DOHH2 (cell line): Measurements from ENCODE around the gene KRT38.
A peak's percentile ranks its signal among the peaks of the same experiment; 100 is the strongest.

Experiments used
- H3F3A ChIP-seq: fragments of 200-600 bp; sonication (generic), shearing (Covaris generic); 2 replicates; pipeline ENCODE4 v1.6.0; 2016; ENCODE audit warnings: antibody characterized with exemption, mild to moderate bottlenecking; ENCODE audit not compliant: control insufficient read depth, insufficient read depth
- H3K27ac ChIP-seq: fragments of 200-600 bp; sonication (generic); 2 replicates; pipeline ENCODE4 v1.5.1; 2014; ENCODE audit warnings: low read depth, mild to moderate bottlenecking, low read length, moderate library complexity
- H3K27me3 ChIP-seq: fragments of 200-600 bp; sonication (generic); 2 replicates; pipeline ENCODE4 v1.6.1; 2014; ENCODE audit warnings: mild to moderate bottlenecking, low read length, mixed read lengths; ENCODE audit not compliant: control insufficient read depth
- H3K36me3 ChIP-seq: fragments of 200-600 bp; sonication (generic); 2 replicates; pipeline ENCODE4 v1.6.1; 2014; ENCODE audit warnings: mild to moderate bottlenecking, low read length, moderate library complexity, mixed read lengths; ENCODE audit not compliant: control insufficient read depth
- H3K4me1 ChIP-seq: fragments of 200-600 bp; sonication (generic); 2 replicates; pipeline ENCODE4 v1.6.1; 2014; ENCODE audit warnings: mild to moderate bottlenecking, low read length, mixed read lengths; ENCODE audit not compliant: control insufficient read depth
- H3K4me2 ChIP-seq: fragments of 200-600 bp; sonication (generic); 2 replicates; pipeline ENCODE4 v1.6.0; 2014; ENCODE audit warnings: mild to moderate bottlenecking, low read length, moderate library complexity
- H3K4me3 ChIP-seq: fragments of 200-600 bp; sonication (generic); 2 replicates; pipeline ENCODE4 v1.5.1; 2014; ENCODE audit warnings: mild to moderate bottlenecking, low read length, mixed read lengths
- H3K79me2 ChIP-seq: fragments of 200-600 bp; sonication (generic); 2 replicates; pipeline ENCODE4 v1.6.1; 2014; ENCODE audit warnings: mild to moderate bottlenecking, low read length, mixed read lengths; ENCODE audit not compliant: control insufficient read depth
- H3K9me2 ChIP-seq: fragments of 200-600 bp; sonication (generic); replicated peaks from 2 replicates; pipeline ENCODE4 v1.6.1; 2014; ENCODE audit warnings: mild to moderate bottlenecking, low read length, mixed read lengths; ENCODE audit not compliant: control insufficient read depth
- H3K9me3 ChIP-seq: fragments of 200-600 bp; sonication (generic); 2 replicates; pipeline ENCODE4 v1.6.1; 2014; ENCODE audit warnings: antibody characterized with exemption, low read length, mixed read lengths; ENCODE audit not compliant: control insufficient read depth, insufficient read depth
- H4K20me1 ChIP-seq: fragments of 200-600 bp; sonication (generic); 2 replicates; pipeline ENCODE4 v1.6.0; 2014; ENCODE audit warnings: low read depth, mild to moderate bottlenecking, antibody characterized with exemption, low read length, moderate library complexity; ENCODE audit not compliant: control insufficient read depth, insufficient read depth
- EZH2phosphoT487 ChIP-seq: fragments of 200-600 bp; sonication (generic); IDR thresholded peaks from 2 replicates; pipeline ENCODE4 v1.6.1; 2017; ENCODE audit warnings: borderline replicate concordance, mild to moderate bottlenecking, antibody characterized with exemption, low read length, moderate library complexity, mixed read lengths
- TF ChIP-seq, protein P1 (sequence below): fragments of 200-600 bp; sonication (generic); IDR thresholded peaks from one replicate; pipeline ENCODE4 v1.5.1; 2014; ENCODE audit warnings: antibody characterized with exemption, mild to moderate bottlenecking, low read depth, low read length; ENCODE audit not compliant: poor library complexity, severe bottlenecking

The KRT38 gene

DNA sequence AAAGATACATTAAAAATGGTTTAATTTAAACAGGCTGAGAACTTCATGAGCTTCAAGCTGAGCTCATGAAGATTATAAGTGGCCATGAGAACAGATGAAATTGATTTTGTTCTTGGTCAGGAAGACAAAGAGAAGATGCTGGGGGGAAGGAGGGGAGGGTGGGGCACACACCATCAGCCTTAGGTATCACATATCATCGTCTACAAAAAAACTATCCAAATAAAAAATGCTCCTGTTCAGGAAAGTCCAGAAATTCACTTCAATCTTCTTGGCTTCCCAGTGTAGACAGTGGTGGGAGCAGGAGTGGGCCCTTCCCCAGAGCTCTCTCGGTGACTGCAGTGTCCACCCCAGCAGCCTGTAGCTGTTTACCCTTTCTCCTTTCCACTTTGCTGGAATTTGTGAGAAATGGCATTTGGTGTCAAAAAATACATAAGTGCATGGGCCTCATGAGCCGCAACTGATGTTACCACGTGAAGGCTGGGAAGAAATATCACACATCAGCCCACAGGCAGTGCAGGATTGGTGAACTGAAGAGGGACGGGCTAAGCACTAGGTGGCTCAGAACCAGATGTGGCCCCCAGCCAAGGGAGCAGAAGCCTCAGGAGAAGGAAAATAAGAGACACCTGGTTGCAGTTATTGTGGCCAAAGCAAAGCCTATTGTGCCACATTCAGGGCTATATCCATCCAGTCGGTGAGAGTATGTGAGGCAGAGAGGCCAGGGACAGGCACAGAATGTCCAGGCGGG, 22.5 kb downstream of the KRT38 start:
- Histone ChIP-seq H3K27me3 (no peaks in the 10 kb centered on the region), H3K27ac (no peak overlapping the region), H3K4me3 (no peak overlapping the region)

DNA sequence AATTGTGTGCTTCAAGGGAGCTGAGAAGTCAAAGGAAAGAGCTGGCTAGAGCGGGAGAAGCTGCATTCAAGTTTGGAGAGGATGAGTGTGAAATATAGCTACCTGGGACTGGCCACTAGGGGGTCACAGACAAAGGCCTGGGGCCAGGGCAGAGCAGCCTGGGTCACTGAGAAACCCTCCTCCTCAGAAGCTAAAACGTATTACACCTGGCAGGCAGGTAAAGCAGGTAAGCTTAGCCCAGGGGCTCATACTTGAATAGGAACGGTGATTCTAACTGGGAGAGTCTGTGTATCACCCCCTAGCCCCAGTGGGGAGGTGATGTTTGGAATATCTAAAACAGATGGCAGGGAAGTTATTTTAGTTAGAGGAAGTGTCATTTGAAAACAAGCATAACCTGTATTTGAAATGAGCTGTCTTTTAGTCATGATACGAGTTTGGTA, 23.2 kb downstream of the KRT38 start:
- Histone ChIP-seq H4K20me1 (no peaks in the 10 kb centered on the region), H3K27me3 (no peaks in the 10 kb centered on the region), H3K4me1 (no peaks in the 10 kb centered on the region), H3K4me3 (no peak overlapping the region), H3K27ac (no peak overlapping the region), H3K9me2 (no peaks in the 10 kb centered on the region), H3K36me3 (no peaks in the 10 kb centered on the region), H3K9me3 (no peaks in the 10 kb centered on the region), H3F3A (no peaks in the 10 kb centered on the region), H3K79me2 (no peaks in the 10 kb centered on the region), H3K4me2 (no peak overlapping the region)
- no peak for TF ChIP-seq EZH2phosphoT487
- TF ChIP-seq, protein P1, sequence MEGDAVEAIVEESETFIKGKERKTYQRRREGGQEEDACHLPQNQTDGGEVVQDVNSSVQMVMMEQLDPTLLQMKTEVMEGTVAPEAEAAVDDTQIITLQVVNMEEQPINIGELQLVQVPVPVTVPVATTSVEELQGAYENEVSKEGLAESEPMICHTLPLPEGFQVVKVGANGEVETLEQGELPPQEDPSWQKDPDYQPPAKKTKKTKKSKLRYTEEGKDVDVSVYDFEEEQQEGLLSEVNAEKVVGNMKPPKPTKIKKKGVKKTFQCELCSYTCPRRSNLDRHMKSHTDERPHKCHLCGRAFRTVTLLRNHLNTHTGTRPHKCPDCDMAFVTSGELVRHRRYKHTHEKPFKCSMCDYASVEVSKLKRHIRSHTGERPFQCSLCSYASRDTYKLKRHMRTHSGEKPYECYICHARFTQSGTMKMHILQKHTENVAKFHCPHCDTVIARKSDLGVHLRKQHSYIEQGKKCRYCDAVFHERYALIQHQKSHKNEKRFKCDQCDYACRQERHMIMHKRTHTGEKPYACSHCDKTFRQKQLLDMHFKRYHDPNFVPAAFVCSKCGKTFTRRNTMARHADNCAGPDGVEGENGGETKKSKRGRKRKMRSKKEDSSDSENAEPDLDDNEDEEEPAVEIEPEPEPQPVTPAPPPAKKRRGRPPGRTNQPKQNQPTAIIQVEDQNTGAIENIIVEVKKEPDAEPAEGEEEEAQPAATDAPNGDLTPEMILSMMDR: peak; percentile 76

More for the DNA sequence above, 22.5 kb downstream of the KRT38 start:
- Histone ChIP-seq H3K36me3 (no peaks in the 10 kb centered on the region), H3K79me2 (no peaks in the 10 kb centered on the region), H4K20me1 (no peaks in the 10 kb centered on the region), H3K4me2 (no peak overlapping the region), H3K9me2 (no peaks in the 10 kb centered on the region), H3K4me1 (no peaks in the 10 kb centered on the region), H3F3A (no peaks in the 10 kb centered on the region), H3K9me3 (no peaks in the 10 kb centered on the region)
- TF ChIP-seq EZH2phosphoT487: no peak
- TF ChIP-seq, protein P1: no peak

DNA sequence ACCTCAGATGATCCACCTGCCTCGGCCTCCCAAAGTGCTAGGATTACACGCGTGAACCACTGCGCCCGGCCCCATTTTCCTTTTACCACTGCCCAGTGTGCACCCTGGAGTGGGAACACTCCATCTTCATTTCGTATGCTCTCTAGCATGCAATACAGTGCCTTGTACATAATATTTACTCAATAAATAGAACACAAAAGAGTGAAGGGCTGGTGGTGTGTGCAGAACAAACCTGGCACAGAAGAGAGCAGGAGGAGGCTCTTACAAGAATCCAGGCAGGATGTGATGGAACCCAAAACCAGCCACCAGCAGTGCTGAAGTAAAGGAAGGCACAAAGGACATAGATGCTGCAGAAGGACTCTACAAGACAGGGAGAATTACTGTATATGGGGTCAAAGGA, 23.7 kb downstream of the KRT38 start:
- Histone ChIP-seq H3K9me2 (no peaks in the 10 kb centered on the region), H4K20me1 (no peaks in the 10 kb centered on the region), H3K27me3 (no peaks in the 10 kb centered on the region), H3F3A (no peaks in the 10 kb centered on the region), H3K4me3 (no peak overlapping the region), H3K36me3 (no peaks in the 10 kb centered on the region), H3K9me3 (no peaks in the 10 kb centered on the region), H3K27ac (no peak overlapping the region), H3K79me2 (no peaks in the 10 kb centered on the region), H3K4me1 (no peaks in the 10 kb centered on the region), H3K4me2 (no peak overlapping the region)
- TF ChIP-seq, protein P1: no peak
- no peak for TF ChIP-seq EZH2phosphoT487

DNA sequence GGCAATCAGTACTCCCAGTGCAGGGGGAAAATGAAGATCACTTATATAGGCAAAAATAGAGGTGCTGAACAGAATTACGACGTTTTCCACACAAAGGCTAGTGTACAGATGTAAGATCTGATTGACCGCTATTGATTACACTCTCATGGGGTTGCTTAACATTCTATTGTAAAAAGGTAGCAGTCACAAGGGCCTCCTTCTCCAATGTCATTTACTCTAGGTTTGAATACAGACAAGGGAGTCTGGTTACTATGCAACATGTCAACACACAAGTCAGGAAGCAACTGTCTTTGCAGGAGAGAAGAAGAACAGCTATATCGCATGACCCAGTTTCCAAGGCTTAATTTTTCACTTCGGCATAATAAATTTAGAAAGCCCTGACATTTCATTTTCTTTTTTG, 24.3 kb downstream of the KRT38 start:
- no peaks in the 10 kb centered on the region for H3K4me1 ChIP-seq
- no peaks in the 10 kb centered on the region for H3K36me3 ChIP-seq
- H3K9me2 ChIP-seq: no peaks in the 10 kb centered on the region
- H3K9me3 ChIP-seq: no peaks in the 10 kb centered on the region
- H3F3A ChIP-seq: no peaks in the 10 kb centered on the region
- H3K79me2 ChIP-seq: no peaks in the 10 kb centered on the region
- H3K27ac ChIP-seq: no peak overlapping the region
- TF ChIP-seq, protein P1: no peak
- no peak for TF ChIP-seq EZH2phosphoT487
- no peaks in the 10 kb centered on the region for H3K27me3 ChIP-seq
- H3K4me2 ChIP-seq: no peak overlapping the region
- no peaks in the 10 kb centered on the region for H4K20me1 ChIP-seq
- no peak overlapping the region for H3K4me3 ChIP-seq
